Suppressor macrophage treated with lipopolysaccharide for 4 hours (primary cell): ENCODE results near the gene CLMN.
A peak's percentile ranks its signal among the peaks of the same experiment; 100 is the strongest.
"Not testable (repeated sequence)": the region's sequence is repeated elsewhere in the genome, so short reads cannot be mapped to it uniquely, and the experiment has no call there.

Experiments
- DNase-seq: peaks from one replicate; pipeline ENCODE4 v3.0.0-alpha.2; 2020

CLMN gene

GRCh38 chr14:95208598-95208997, 111.1 kb downstream of the CLMN start:
- no peak for DNase-seq

GRCh38 chr14:95207475-95208233, 112.1 kb downstream of the CLMN start:
- no peak for DNase-seq

- DNase-seq = no peak
These were observed 113.2 kb downstream of the CLMN start for GRCh38 chr14:95206534-95206933.

GRCh38 chr14:95204705-95205104, 115.0 kb downstream of the CLMN start:
- DNase-seq = no peak

GRCh38 chr14:95201745-95202144, 118.0 kb downstream of the CLMN start:
- not testable (repeated sequence) for DNase-seq

- no peak for DNase-seq
These were observed 119.3 kb downstream of the CLMN start for GRCh38 chr14:95200404-95200803.

GRCh38 chr14:95199298-95199983, 120.3 kb downstream of the CLMN start:
- DNase-seq = no peak

GRCh38 chr14:95198320-95198719, 121.4 kb downstream of the CLMN start:
- no peak for DNase-seq

GRCh38 chr14:95197551-95197950, 122.2 kb downstream of the CLMN start:
- no peak for DNase-seq

- DNase-seq = no peak
These were observed 122.7 kb downstream of the CLMN start for GRCh38 chr14:95196826-95197545.

GRCh38 chr14:95196268-95196667, 123.4 kb downstream of the CLMN start:
- peak; percentile 54 for DNase-seq

- no peak for DNase-seq
These were observed 124.7 kb downstream of the CLMN start for GRCh38 chr14:95195031-95195430.

- DNase-seq = no peak
These were observed 126.6 kb downstream of the CLMN start for GRCh38 chr14:95193081-95193480.

- DNase-seq = no peak
These were observed 127.4 kb downstream of the CLMN start for GRCh38 chr14:95192311-95192710.

- DNase-seq = peak; percentile 35
These were observed 128.1 kb downstream of the CLMN start for GRCh38 chr14:95191445-95192199.

- no peak for DNase-seq
These were observed 128.9 kb downstream of the CLMN start for GRCh38 chr14:95190857-95191256.

- no peak for DNase-seq
These were observed 129.3 kb downstream of the CLMN start for GRCh38 chr14:95190346-95190840.

- DNase-seq = no peak
These were observed 130.2 kb downstream of the CLMN start for GRCh38 chr14:95189367-95190132.

- DNase-seq = no peak
These were observed 131.3 kb downstream of the CLMN start for GRCh38 chr14:95188380-95188779.

- DNase-seq = peak; percentile 70
These were observed 133.8 kb downstream of the CLMN start for GRCh38 chr14:95185767-95186392.

- DNase-seq = peak; percentile 93
These were observed 134.5 kb downstream of the CLMN start for GRCh38 chr14:95185033-95185766.
